Stimulated activated CD4-positive, alpha-beta T cell treated with anti-CD3 and anti-CD28 coated beads, Interleukin-15, amount 100 ng/mL, for 48 hours (primary cell): ENCODE results near the gene COL26A1.
"Not testable (repeated sequence)": the region's sequence is repeated elsewhere in the genome, so short reads cannot be mapped to it uniquely, and the experiment has no call there.

Experiments
- DNase-seq, 2 donors: peaks; one replicate each; pipeline ENCODE4 v3.0.0-alpha.2; 2020; ENCODE audit warnings: low read depth in 2 of 2

COL26A1 gene

DNA sequence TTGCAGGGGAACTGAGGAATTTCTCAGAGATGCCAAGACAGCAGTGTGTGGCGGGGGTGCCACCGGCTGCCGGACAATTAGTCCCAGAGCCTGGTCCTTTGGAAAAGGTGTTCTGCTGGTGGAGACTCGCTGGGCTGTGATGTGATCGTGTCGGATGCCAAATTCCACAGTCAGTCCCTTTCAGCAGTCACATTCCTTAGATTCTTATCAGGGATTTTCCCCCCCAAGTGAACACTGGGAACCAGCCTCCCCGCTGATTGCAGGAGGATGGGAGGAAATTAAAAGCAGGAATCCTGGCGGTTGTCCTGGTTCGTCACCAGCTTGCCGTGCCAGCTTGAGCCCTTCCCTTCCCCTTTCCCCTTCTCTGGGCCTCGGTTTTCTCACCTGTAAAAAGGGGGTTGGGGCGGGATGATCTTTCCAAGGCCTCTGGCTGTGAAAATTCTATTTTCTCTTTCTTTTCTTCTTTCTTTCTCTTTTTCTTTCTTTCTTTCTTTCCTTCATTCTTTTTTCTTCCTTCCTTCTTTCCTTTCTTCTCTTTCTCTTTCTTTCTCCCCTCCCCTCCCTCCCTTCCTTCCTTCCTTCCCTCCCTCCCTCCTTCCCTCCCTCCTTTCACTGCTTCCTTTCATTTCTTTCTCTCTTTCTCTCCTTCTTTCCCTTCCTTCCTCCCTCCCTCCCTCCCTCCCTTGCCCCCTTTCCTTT, 39.6 kb downstream of the COL26A1 start:
- no peak for DNase-seq

DNA sequence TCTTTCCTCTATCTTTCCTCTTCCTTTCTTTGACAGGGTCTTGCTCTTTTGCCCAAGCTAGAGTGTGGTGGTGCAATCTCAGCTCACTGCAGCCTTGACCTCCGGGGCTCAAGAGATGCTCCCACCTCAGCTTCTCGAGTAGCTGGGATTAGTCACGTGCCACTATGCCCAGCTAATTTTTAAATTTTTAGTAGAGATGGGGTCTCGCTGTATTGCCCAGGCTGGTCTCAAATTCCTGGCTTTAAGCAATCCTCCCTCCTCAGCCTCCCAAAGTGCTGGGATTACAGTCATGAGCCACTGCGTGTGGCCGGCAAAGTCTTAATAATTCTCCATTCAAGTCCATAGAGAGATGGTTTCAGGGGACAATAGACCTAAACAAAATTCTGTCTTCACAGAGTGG, 40.2 kb downstream of the COL26A1 start:
- DNase-seq, result no peak

DNA sequence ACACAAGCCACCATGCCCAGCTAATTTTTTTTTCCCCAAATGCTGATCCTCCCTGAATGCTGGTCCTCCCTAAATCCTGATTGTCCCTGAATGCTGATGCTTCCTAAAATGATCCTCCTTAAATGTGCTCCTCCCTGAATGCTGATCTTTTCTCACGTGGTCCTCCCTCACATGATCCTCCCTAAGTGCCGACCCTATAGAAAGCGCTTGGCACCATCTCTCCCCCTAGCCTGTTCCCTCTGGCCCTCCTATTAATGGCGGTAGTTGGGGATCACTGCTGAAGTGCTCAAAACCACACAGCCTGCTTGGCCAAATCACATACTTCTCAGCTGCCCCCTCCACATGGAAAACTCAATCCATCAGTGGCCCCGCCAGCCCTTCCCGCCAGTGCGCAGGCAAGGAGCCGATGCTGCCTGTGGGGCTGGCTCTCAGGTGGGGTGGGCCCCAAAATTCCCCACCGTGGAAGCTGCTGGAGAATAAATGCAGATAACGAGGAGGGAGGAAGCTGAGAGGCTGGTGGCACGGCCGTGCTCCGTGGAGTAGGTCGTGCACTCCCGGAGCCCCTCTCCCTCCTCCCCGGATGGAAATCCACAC, 42.9 kb downstream of the COL26A1 start:
- DNase-seq, result no peak

DNA sequence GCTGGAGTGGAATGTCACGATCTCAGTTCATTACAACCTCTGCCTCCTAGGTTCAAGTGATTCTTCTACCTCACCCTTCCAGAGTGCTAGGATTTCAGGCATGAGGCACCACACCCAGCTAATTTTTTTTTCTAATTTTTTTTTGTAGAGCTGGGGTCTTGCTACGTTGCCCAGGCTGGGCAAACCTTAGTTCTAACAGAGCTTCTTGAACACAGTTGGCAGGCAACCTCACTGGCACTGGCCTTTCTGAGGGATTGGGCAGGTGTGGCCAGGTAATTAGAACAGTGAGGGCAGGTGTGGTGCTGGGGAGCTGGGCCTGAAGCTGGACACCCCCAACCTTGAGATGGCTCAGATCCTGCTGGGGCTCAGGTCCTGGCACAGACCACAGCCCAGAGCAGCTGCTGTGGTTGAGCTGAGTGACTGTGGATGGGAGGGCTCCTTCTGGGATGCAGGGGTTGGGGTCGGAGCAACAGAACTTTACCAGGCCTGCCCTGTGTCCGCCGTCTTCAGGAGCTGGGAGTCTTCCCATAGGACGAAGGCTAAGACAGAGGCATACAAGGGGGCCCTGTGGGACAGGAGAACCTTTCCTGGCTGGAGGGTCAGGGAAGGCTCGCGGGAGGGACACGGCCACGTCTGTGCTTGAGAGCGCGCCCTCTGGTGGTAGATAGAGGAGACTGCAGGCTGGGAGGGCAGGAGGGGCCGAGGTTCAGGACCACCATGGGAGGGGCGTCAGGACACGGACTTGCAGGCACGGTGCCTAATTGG, 48.2 kb downstream of the COL26A1 start:
- peak in 1 of 2 donors; percentile 14 for DNase-seq

DNA sequence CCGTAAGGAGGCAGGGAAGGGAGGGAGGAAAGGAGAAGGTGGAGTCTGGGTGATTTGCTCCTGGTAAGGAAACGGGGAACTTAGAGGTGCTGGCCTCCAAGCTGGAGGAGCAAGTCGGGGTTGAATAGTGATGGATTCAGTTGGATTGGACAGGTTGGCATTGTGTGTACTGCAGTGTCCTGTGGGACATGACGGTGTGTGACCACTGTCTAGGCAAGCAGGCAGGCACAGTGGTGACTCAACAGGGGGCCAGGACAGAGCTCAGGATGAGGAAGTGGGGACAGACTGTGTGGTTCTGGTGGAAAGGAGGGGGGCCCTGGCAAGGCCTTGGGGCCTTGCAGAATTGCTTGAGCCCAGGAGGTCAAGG, 48.8 kb downstream of the COL26A1 start:
- DNase-seq, result no peak

DNA sequence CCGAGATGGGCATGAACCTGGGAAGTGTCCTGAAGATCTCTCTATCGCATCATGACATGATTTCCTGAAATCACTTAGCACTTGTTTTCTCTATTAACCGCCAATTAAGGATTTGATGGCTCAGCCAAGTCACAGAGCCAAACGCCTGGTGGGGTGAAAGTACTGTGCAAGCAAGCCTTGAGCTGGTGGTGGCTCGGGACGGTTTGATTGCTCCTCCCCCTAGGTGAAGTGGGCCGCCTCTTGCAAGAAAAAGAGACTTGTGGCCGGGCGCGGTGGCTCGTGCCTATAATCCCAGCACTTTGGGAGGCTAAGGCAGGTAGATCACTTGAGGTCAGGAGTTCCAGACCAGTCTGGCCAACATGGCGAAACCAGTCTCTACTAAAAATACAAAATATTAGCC, 50.3 kb downstream of the COL26A1 start:
- no peak for DNase-seq

DNA sequence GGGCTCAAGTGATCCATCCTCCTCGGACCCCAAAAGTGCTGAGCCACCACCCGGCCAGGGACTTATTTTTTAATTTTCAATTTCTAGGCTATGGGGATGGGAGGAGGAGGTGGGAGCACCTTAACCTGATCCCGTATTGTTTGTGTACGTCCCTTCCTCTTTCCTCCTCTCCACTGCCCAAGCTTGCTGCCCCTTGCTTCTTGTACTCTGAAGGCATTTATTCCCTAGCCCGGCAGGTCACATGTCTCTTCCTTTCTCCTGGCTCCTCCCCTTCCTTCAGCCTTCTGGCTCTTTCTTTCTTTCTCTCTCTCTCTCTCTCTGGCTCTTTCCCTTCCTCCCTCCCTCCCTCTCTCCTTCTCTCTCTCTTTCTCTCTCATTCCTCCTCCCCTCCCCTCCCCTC, 56.0 kb downstream of the COL26A1 start:
- no peak for DNase-seq

DNA sequence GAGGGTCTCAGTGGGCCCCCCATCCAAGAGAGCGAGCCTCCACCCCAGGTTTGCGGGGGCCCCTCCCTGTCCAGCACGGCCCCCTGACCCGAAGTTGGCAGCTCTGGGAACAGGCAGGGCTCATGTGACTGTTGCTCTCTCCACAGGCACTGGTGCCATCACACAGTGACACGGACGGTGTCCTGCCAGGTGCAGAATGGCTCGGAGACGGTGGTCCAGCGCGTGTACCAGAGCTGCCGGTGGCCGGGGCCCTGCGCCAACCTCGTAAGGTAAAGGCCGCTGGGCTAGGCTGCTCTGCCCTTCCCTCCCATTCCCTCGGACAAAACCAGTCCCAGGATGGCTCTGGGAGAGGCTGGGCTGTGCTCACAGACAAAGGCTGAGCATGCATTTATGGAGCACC, 57.2 kb downstream of the COL26A1 start:
- no peak for DNase-seq

DNA sequence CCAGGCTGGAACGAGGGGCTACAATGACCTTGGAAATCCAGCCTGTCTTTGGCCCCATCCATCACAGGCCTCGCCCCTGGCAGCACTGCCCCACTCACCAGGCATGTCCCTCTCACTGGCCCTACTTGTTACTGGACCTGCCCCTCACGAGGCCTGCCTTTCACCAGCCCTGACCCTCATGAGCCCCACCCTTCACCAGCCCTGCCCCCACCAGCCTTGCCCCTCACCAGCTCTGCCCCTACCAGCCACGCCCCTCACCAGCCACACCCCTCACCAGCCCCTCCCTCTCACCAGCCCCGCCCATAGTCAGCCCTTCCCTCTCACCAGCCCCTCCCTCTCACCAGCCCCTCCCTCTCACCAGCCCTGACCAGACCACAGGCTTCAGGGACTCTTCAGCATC, 57.8 kb downstream of the COL26A1 start:
- no peak for DNase-seq

DNA sequence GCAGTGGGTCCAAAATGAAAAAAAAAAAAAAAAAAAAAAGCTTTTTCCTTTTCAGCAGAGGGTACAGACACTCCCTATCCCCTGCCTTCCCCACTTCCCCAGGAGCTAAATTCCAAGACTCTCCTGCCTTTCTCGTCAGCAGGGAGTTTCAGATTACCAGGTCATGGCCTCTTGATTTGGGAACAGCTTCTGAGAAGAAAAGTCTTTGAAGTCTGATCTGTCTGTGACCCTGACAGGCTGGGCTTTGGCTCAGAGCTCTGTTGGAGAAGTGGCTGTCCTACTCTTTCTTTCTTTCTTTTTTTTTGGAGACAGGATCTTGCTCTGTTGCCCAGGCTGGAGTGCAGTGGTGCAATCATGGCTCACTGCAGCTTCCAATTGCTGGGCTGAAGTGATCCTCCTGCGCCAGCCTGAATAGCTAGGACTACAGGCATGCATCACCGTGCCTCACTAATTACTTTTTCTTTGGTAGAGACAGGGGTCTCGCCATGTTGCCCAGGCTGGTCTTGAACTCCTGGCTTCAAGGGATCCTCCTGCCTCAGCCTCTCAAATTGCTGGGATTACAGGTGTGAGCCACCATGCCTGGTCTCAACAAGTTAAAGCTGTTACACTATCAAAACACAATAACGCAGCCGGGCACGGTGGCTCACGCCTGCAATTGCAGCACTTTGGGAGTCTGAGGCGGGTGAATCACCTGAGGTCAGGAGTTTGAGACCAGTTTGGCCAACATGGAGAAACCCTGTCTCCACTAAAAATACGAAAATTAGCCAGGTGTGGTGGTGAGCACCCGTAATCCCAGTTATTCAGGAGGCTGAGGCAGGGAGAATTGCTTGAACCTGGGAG, 59.9 kb downstream of the COL26A1 start:
- DNase-seq, result no peak

DNA sequence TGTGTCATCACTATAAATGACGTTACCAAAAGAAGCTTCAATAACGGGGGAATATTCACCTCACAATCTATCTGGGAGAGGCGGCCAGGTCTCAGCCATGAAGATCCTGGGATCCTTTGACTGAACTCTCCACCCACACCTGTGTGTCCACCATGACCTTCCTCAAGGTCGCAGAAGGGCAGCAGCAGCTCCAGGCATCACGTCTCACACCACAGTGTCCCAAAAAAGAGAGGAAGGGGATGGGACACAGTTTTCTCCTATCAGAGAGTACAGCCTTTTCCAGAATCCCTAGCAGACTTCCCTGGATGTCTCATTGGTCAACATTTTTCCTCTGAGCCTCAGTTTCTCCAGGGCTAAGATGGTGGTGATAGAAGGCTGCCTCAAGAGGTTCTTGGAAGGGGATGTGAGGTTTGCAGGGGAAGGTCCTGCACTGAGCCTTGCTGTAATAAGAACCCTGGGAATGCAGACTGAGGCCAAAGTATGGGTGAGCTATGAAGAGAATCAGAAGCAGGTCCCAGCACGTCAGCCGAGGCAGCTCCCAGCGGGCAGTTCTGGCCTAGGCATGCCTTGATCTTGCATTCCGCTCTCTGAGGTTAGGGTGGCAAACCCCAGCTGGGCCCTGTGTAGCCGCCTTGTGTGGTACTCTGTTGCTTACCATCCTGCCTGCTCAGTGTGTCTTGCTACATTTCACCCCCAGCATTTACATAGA, 63.8 kb downstream of the COL26A1 start:
- DNase-seq, result no peak

DNA sequence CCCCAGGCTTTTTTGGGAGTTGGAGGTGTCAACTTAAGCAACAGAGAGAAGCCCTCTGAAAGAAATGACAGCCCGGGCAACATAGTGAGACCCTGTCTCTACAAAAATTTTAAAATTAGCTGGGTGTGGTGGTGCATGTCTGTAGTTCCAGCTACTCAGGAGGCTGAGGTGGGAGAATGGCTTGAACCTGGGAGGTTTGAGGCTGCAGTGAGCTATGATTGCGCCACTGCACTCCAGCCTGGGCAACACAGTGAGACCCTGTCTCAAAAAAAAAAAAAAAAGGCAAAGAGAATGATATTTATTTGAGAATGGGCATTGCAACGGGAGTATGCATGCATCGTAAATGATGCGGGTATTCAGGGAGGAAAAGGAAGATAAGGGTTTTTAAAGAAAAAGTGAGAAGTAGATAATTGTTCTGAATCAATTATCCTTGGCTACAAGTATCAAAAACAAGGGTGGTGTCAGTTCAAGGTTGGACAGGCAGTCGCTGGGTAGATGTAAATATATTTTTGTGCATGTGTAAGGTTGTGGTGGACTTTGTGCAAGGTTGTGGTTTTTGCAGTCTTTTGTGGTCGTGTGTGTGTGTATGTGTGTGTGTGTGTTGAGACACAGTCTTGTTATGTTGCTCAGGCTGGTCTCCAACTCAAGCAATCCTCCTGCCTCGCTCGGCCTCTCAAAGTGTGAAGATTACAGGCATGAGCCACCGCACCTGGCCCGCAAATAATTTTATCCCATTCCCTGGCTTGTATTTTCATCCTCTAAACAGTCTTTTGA, 65.6 kb downstream of the COL26A1 start:
- no peak for DNase-seq

DNA sequence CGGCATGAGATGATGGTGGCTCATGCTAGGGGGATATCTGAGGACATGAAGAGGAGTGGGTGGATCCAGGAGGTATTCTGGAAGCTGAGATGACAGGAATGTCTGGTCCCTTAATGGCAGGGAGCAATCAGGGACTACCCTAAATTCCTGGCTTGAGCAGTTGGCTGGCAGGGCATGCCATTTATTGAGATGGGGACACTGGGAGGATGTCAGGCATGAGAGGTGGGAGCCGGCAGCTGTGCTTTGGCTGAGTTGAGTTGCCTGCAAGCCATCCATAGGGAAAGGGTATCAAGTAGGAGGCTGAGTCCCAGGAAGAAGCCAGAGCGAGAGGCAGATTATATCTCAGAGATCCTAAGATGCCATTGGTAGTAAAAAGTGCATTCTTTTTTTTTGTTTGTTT, 69.6 kb downstream of the COL26A1 start:
- DNase-seq, result no peak

DNA sequence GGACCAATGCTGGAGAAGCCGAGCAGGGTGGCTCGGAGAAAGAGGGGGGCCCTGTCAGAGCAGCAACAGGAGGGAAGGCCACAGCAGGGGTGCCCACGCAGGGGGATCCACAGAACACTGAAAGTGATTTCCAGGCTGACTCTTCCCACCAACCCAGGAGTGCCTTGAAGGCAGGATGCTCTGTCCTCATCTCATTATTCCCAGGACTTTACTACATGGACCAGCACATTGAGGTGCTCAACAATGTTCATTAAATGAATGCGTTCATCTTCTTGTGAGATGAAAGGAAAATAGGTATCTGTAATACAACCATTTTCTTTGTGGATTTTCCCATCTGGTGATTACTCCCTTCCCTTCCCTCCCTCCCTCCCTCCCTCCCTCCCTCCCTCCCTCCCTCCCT, 71.0 kb downstream of the COL26A1 start:
- no peak for DNase-seq

DNA sequence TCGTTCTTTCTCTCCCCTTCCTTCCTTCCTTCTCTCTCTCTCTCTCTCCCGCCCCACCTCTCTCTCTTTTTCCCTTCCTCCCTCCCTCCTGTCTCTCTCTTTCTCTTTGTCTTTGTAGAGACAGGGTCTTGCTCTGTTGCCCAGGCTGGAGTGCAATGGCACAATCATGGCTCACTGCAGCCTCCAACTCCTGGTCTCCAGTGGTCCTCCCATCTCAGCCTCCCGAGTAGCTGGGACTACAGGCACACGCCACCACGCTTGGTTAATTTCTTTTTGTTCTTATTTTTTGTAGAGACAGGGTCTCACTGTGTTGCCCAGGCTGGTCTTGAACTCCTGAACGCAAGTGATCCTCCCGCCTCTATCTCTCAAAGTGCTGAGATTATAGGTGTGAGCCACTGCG, 71.5 kb downstream of the COL26A1 start:
- DNase-seq, result not testable (repeated sequence)

DNA sequence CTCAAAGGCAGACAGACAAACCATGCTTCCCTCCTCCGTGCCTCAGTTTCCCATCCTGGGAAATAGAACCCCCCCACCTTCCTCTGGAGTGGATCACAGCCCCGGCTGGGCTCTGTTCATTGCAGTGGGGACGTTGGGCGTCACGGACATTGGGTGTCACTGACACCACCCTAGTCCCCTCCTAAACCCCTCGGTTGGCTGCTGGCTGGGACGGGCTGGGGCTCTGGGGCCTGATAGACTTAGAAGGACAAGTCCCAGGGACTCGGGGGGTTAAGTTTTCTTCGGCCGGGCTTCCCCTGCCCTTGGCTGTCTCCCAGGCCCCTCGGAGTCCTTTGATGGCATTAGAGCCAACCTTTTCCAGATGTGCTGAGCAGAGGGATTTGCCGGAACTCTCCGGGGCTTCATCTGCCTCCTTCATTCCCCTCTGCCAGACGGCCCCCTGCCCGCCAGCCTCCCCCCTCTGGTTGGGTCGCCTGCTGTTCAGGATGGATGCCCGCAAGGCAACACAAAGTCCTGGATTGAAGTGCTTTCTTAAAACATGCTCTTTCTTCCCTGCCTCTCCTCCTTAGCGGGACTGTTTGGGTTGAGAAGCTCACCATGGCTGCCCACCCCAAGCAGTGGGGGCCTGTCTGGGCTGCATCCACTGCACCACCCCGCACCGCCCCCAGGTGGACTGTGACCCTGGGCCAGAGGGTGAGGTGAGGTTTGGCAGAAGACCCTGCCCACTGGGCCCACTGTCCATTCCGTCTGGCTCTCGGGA, 73.0 kb downstream of the COL26A1 start:
- no peak for DNase-seq

DNA sequence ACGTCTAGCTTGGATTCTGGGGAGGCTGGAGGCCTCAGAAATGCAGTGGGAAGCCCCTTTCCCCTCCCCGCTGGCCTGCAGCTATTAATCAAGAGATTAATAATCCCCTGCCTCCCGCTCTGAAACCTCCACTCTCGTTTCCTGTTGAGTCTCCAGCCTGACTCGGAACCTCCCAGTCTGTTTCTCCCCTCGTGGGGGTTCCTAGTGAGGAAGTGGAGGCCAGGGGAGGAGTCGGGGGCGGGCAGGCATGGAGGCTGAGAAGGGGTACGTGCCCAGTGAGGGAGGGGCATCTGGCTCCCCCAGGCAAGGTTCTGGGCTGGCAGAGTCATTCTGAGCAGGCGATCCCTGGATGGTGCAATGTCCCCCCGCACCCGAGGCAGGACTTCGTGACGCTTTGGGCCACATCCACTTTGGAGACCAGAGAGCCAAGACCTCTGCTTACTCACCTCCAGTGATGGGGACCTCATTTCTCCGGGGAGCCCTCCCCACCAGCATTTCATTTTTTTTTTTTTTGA, 73.6 kb downstream of the COL26A1 start:
- no peak for DNase-seq

DNA sequence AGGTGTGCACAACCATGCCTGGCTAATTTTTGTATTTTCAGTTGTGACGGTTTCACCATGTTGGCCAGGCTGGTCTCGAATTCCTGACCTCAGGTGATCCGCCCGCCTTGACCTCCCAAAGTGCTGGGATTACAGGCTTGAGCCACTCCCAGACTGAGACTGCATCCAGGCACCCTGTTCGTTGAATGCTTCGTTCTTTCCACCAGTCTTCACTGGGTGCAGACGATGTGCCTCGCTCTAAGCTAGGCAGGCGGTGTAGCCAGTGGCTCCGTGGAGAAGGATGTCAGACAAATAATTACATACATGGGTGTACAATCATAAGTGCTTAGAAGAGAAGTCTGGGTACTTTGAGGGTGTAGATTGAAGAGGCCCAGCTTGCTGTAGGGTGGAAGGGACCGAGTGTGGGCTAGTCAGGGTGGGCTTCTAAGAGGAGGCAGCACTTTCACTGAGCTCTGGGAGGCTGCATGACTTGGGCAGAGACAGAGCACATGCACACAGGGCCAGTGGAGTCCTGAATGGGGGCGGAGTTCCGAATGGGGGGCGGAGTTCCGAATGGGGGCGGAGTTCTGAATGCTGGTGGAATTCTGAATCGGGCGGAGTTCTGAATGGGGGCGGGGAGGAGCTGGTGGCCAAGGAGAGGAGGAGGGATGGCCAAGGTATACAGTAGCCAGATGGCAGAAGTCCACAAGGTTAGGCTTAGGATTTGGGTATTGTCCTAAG, 74.3 kb downstream of the COL26A1 start:
- DNase-seq, result no peak

DNA sequence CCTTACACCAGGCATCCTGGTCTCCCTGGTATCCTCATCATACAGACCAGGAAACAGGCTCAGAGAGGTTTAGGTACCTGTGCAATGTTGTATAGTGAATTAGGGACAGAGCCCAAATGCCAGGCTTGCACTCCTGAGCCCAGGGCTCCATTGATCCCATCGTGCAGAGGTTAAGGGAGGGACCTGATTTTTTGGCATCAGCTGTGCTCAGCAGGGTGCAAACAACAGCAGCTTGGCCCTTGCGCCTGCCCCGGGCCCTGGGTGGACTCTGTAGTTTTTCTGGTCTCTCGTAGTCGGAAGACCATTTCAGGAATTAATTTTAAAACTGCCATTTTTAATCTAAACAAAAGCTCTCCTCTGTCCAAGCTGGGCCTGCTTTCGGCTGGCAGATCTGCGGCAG, 79.2 kb downstream of the COL26A1 start:
- no peak for DNase-seq
